NCI-H187 treated with DMSO at 0.1 percent for 48 hours (cell line): ENCODE measurements around the gene MRTFA.
"Not testable (repeated sequence)": the region's sequence is repeated elsewhere in the genome, so short reads cannot be mapped to it uniquely, and the experiment has no call there.

ENCODE experiments used
- DNase-seq: peaks from one replicate; lab custom pipeline; 2025; lab: John Stamatoyannopoulos, UW

The MRTFA gene

DNA sequence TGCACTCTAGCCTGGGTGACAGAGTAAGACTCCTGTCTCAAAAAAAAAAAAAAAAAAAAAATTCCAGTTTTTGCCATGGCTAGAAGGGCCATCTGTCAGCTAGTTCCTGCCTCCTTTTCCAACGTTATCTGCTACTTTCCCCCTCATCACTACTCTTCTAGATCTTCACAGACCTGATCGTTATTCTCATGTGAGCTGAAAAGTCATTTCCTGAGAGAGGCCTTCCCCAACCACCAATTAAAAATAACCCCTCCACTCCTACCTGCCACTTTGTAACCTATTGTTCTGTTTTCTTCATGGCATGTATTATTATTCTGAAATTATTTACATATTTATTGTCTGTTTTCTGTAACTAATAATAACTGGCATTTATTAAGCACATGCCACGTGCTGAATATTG is 241.9 kb downstream of the MRTFA start:
- no peak for DNase-seq

DNA sequence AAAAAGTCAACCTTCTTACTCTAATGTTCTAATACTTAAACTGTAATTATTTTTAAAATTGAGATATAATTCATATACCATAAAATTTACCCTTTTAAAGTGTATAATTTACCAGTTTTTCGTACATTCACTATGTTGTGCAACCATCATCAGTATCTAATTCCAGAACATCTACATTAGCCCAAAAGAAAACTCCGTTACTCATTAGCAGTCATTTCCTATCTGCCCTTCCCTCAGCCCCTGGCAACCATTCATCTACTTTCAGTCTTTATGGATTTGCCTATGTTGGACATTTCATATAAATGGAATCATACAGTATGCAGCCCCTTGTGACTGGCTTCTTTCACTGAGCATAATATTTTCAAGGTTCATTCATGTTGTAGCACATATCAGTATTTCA is 243.9 kb downstream of the MRTFA start:
- no peak for DNase-seq

DNA sequence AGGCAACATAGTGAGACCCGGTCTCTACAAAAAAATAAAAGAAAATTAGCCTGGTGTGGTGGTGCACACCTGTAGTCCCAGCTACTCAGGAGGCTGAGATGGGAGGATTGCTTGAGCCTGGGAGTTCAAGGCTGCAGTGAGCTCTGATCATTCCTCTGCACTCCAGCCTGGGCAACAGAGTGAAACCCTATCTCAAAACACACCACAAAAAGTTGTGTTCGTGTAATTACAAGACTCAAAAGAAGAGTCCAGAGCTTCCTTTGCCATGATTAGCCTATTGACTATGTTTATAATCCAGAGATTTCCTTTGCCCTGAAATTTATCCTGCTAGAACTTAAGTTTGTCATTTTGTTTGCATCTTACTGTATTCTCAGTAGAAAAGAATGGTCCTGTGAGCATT is 245.1 kb downstream of the MRTFA start:
- DNase-seq: no peak

DNA sequence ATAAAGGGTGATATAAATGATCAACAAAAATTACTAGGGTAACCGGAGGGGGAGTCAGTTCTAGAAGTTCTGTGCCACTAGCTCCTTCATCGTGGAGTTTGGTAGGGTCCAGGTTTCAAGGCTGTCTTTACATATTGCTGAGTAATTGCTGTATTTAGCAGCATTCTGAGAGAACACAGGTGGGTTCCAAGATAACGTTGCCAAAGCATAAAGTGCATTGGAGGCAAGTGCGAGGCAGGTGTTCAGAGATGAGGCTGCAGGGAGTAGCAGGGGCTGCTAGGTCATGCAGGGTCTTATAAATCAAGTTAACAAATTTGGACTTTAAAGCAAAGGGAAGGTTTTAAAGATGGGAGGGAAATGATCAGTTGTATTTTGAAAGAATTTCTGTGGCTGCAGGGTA is 248.3 kb downstream of the MRTFA start:
- DNase-seq: no peak

DNA sequence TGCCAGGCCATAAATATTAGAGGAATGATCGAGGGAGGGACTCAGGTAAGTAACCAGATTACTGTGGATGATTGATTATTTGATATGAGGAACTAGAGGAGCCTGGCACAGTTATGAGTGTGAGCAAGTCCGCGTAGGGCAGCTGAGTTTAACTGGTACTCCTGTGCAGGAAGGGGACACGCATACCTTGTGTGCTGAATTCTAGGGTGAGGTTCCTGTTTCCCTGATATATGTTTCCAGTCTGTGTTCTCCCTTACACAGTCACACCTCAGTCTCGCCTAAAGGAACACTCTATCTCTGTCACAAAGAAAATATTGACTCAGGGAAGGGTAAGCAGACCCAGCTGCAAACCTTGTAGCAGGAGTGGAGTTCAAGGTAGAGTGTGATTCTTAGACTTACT is 248.8 kb downstream of the MRTFA start:
- no peak for DNase-seq

DNA sequence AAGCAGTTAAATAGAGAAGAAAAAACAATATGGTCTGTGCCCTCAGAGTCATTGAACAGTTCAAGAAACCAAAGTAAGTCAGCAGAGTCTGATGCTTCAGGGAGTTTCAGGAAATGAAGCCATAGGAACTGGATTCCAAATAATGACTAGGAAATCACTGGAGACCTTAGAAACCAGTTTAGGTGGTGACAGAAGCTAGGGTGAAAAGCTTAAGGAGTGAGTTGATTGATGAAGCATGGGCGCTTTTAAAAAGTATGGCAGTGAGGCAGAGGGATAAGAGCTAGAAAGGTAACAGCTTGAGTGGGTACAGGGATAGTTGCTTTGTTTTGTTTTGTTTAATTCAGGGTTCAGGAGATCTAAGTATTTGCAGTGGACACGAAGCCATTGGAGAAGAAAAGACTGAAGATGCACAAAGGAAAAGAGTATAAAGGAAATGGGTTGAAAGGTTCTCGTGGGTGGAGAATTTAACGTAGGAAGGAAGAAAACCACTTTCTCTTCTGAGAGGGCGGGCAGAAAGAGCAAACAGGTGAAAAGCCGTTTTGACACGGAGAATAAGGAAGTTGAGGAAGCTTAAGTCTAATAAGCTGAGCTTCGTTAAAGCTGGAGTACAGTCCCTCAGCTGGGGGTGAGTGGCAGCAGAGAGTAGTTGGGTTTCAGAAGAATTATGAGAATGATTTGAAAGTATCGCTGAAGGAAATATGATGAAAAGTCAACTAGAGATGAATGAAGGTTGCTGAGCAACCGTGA is 251.3 kb downstream of the MRTFA start:
- no peak for DNase-seq

DNA sequence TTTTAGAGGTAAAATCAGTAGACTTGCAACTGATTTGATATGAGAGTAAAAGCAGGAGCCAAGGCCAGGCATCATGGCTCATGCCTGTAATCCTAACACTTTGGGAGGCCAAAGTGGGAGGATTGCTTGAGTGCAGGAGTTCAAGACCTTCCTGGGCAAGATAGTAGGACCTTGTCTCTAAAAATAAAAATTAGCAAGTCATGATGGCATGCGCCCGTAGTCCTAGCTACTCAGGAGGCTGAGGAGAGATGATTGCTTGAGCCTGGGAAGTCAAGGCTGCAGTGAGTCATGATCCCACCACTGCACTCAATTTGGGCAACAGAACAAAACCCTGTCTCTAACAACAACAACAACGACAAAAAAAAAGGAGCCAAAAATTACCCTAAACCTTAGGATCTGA is 252.6 kb downstream of the MRTFA start:
- DNase-seq: no peak

DNA sequence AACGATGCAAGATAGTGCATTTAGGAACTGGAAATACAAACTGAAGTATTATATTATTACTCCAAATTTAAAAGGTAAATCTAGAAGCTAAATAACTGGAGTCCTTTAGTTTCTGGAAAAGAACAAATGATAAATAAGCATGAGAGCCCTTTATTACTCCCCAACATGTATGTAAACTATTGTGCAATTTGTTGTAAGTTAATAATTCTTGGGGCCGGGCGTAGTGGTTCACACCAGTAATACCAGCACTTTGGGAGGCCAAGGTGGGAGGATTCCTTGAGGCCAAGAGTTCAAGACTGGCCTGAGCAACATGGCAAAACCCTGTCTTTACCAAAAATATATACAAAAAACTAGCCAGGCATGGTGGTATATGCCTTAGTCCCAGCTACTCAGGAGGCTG is 255.1 kb downstream of the MRTFA start:
- no peak for DNase-seq

DNA sequence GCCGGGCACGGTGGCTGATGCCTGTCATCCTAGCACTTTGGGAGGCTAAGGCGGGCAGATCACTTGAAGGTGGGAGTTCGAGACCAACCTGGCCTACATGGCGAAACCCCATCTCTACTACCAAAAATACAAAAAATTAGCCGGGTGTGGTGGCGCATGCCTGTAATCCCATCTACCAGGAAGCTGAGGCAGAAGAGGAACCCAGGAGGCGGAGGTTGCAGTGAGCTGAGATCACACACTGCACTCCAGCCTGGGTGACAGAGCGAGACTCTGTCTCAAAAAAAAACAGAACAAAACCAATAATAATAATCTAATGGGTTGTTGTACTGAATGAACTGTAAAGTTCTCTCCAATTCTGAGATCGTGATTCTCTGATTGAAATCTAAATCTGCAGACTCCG is 258.1 kb downstream of the MRTFA start:
- DNase-seq: not testable (repeated sequence)

DNA sequence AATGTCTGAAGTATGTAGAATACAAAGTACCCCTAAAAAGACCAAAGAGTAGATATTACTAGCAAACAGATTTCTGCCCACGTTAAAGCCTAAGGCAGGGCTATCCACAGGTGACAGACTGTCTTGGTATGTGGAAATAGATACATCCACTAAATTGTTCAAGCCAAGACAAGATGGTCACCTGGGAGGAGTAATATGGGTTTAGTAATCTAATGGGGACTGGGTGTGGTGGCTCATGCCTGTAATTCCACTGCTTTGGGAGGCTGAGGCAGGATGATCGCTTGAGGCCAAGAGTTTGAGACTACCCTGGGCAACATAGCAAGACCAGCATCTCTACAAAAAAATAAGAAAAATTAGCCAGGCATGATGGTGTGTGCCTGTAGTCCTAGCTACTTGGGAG is 258.6 kb downstream of the MRTFA start:
- DNase-seq: no peak

DNA sequence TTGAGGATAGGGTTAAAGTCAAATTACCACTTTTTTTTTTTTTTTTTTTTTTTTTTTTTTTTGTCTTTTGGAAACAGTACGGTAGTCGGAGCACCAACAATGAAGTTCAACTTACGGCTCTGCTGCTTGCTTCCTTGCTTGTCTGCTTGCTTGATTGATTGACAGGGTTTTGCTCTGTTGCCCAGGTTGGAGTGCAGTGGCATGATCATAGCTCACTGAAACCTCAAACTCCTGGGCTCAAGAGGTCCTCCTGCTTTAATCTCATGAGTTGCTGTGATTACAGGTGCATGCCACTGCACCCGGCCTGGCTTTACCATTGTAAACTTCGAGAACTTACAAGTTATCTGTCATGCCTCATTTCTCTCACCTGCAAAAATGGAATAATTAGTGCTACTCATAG is 260.4 kb downstream of the MRTFA start:
- no peak for DNase-seq

DNA sequence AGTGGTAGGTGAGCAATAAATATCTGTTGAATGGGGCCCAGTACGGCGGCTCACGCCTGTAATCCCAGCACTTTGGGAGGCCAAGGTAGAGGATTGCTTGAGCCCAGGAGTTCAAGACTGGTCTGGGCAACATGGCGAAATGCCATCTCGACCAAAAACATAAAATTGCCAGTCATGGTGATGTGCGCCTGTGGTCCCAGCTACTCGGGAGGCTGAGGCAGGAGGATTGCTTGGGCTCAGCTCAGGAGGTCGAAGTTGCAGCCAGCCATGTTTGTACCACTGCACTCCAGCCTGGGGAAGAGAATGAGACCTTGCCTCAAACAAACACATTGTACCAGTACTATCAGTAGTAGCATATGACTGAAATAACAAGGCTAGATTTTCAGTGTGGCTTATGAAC is 262.0 kb downstream of the MRTFA start:
- DNase-seq: no peak

DNA sequence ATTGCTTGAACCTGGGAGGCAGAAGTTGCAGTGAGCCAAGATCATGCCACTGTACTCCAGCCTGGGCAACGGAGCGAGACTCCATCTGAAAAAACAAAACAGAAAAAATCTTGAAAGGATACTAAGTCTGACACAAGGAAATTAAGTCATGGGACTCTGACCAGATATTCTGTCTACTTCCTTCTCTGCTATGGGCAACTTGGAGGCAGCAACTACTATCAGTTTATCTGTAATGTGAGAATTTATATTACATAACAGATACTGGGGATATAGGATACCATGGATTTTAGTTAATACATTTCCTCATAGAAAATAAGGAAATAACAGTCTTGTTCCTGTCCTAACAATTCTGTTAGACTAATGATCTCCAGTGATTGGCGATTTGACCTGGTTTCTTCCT is 267.7 kb downstream of the MRTFA start:
- DNase-seq: no peak

DNA sequence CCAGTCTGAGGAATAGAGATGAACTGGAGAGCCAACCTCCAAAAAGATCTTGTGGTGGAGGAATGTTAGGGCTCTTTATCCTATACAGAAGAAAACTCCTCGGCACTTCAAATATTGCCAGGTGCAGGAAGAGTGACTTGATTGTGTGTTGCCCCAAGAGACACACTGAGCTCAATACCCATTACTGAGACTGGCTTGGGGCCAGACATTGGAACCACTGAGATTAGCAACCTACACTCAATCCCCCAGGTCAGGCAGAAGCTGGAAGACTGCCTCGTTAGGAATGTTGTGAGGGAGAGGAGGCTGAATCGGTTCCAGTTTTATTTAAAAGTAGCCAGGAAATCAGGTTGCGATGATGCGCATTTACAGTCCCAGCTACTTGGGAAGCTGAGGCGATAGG is 268.5 kb downstream of the MRTFA start:
- DNase-seq: no peak

DNA sequence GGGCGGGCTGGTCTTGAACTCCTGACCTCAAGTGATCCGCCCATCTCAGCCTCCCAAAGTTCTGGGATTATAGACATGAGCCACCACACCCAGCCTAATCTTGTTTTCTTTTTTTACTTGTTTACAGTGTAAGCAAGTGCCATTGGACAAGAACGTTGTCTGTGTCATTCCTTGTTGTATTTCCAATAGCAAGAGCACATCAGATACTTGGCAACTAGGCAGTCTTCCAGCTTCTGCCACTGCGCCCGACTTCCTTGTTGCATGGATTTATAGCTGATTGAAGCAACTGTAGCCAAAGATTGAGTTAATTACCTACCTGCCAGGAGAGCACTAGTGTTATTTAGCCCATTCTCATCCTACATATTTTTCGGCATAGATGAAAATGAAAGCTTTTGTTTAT is 269.2 kb downstream of the MRTFA start:
- DNase-seq: no peak

DNA sequence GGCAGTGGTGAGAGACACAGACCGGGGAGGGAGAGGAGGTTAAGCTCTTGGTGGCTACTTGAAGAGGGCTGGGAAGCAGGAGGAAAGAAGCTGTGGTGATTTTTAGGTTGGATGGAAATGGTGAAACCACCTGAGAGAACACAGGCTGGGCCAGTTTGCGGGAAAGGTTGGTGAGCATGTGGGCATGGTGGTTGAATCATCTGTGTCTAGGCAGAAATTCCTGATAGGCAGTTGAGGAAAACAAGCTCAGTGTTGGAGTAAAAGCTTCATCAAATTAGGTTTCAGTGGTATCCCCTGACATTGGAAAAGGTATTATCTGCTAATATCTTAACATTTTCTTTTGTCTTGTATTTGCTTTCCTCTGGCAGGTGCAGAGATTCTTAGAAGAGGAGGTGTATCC is 270.5 kb downstream of the MRTFA start:
- DNase-seq: no peak

DNA sequence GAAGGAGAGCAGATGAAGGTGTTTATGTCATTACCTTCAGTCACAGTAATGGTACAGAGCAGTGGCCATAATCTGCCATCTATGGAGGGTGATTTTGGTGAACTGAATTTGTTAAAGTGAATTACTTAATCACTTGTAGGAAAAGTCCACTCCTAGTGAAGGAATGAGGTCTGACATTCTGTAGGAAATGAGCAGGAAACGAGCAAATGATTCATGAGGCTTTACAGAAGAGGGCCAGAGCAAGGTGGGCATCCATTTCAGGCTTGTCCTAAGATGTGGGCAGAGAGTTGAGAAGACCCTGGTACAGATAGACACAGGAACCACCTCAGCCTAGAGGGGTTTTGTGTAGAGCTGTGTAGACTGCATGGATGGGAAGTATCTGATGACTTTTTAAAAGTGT is 272.1 kb downstream of the MRTFA start:
- DNase-seq: no peak

DNA sequence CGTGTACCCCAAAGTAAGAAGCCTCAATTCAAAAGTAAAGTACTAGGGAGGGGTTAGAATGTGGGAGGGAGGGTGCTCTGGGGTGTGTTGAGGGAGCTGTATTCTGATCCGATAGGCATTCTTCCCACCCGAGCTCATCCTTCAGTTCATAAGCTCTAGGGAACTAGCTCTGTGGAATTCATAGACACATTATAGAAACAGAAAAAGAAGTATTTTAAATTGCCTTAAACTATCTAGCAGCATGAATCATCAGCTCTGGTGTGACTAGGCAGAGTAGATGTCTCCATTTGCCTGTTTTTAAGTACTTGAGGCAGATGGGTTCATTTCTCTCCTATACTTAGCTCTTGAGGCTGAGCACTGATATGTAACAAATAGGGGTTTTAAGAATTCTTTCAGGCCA is 273.5 kb downstream of the MRTFA start:
- DNase-seq: no peak

DNA sequence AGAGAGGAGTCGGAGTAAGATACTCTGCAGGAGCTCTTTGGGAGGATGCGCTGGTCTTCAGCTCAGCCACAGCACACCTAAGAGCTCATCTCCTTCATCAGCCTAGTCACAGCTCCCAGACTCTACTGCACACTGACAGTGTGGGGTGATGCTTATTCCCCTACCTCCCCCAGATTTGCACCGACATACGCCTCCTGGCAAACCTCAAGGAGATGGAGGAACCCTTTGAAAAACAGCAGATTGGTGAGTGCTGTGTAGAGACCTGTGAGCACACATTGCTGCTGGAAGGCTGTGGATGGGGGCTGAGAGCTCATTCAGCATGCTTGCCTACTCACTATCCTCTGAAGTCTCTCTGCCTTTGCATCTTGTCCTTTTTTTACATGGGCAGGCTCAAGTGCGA is 275.4 kb downstream of the MRTFA start:
- DNase-seq: no peak
